Fibroblast of mammary gland (primary cell): ENCODE measurements around the gene OPCML.

Experiments used
- DNase-seq: peaks from one replicate; pipeline ENCODE4 v3.0.0-alpha.2; 2010; ENCODE audit warnings: low read depth
- H3K4me3 ChIP-seq: 2 replicates; pipeline ENCODE4 v1.5.1; 2011; ENCODE audit warnings: low read depth, mild to moderate bottlenecking, low read length, moderate library complexity; ENCODE audit not compliant: control insufficient read depth
- CTCF ChIP-seq: conservative IDR thresholded peaks from 2 replicates; pipeline ENCODE4 v1.5.1; 2011; ENCODE audit warnings: low read depth, low read length, inconsistent platforms; ENCODE audit not compliant: control insufficient read depth, insufficient read depth

OPCML gene

GRCh38 chr11:133508468-133508867 is 23.8 kb downstream of the OPCML start:
- TF ChIP-seq CTCF, result no peak
- H3K4me3 ChIP-seq, result no peak overlapping the region
- DNase-seq, result no peak

GRCh38 chr11:133507185-133507584 is 25.1 kb downstream of the OPCML start:
- DNase-seq, result no peak
- no peak for TF ChIP-seq CTCF
- H3K4me3 ChIP-seq, result no peak overlapping the region

GRCh38 chr11:133506551-133507094 is 25.7 kb downstream of the OPCML start:
- no peak for DNase-seq
- H3K4me3 ChIP-seq, result no peak overlapping the region
- TF ChIP-seq CTCF, result no peak

GRCh38 chr11:133506023-133506422 is 26.3 kb downstream of the OPCML start:
- DNase-seq, result no peak
- no peak overlapping the region for H3K4me3 ChIP-seq
- no peak for TF ChIP-seq CTCF

- no peak for TF ChIP-seq CTCF
- H3K4me3 ChIP-seq, result no peak overlapping the region
- DNase-seq, result no peak
Observed at GRCh38 chr11:133504906-133505305, 27.4 kb downstream of the OPCML start.

GRCh38 chr11:133503776-133504175 is 28.5 kb downstream of the OPCML start:
- H3K4me3 ChIP-seq, result no peak overlapping the region
- no peak for DNase-seq
- TF ChIP-seq CTCF, result no peak

GRCh38 chr11:133503236-133503635 is 29.1 kb downstream of the OPCML start:
- no peak for DNase-seq
- no peak for TF ChIP-seq CTCF
- H3K4me3 ChIP-seq, result no peak overlapping the region
